ENCODE results near the gene CLCN3.

DNA sequence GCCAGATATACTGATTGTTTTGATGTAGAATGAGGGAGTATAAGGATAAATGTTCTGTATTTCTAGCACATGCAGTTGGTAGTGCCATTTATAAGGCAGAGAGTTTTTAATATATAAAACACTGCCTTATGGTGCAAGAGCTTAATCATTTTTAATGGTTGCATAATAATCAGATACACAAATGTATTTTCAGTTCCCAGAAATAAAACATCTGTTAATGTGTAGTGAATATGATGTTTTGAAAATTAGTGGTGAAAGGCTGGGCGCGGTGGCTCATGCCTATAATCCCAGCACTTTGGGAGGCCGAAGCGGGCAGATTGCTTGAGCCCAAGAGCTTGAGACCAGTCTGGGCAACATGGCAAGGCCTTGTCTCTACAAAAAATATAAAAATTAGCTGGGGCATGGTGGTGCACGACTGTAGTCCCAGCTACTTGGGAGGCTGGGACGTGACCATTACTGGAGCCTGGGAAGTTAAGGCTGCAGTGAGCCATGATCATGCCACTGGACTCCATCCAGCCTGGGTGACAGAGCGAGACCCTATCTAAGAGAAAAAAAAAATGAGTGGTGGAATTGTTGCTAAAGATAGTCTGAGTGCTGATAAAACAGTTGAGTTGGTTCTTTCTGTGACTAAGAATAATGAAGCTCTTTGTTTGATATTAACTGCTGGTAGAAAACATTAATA lies 29.3 kb downstream of the CLCN3 start:
- TF ChIP-seq, protein P1, sequence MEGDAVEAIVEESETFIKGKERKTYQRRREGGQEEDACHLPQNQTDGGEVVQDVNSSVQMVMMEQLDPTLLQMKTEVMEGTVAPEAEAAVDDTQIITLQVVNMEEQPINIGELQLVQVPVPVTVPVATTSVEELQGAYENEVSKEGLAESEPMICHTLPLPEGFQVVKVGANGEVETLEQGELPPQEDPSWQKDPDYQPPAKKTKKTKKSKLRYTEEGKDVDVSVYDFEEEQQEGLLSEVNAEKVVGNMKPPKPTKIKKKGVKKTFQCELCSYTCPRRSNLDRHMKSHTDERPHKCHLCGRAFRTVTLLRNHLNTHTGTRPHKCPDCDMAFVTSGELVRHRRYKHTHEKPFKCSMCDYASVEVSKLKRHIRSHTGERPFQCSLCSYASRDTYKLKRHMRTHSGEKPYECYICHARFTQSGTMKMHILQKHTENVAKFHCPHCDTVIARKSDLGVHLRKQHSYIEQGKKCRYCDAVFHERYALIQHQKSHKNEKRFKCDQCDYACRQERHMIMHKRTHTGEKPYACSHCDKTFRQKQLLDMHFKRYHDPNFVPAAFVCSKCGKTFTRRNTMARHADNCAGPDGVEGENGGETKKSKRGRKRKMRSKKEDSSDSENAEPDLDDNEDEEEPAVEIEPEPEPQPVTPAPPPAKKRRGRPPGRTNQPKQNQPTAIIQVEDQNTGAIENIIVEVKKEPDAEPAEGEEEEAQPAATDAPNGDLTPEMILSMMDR (conservative IDR thresholded peaks at IDR 0.05; ENCODE audit: low read depth, low read length), result no peak
- TF ChIP-seq RCOR1 (IDR thresholded peaks at IDR 0.05; ENCODE audit: insufficient replicate concordance, low read length), result no peak
- TF ChIP-seq POLR2A (IDR thresholded peaks at IDR 0.05; ENCODE audit: low read depth, low read length), result no peak
- TF ChIP-seq RAD21 (IDR thresholded peaks at IDR 0.05; ENCODE audit: low read length), result no peak
- no peak for TF ChIP-seq NFE2L2 (IDR thresholded peaks at IDR 0.05; ENCODE audit: low read depth, low read length)
- TF ChIP-seq SMC3 (IDR thresholded peaks at IDR 0.05; ENCODE audit: low read depth, low read length), result no peak
- no peak for TF ChIP-seq MAZ (IDR thresholded peaks at IDR 0.05; ENCODE audit: borderline replicate concordance, low read depth, low read length)
- TF ChIP-seq, protein P2, sequence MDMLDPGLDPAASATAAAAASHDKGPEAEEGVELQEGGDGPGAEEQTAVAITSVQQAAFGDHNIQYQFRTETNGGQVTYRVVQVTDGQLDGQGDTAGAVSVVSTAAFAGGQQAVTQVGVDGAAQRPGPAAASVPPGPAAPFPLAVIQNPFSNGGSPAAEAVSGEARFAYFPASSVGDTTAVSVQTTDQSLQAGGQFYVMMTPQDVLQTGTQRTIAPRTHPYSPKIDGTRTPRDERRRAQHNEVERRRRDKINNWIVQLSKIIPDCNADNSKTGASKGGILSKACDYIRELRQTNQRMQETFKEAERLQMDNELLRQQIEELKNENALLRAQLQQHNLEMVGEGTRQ (IDR thresholded peaks at IDR 0.05; ENCODE audit: low read depth, low read length), result no peak
- no peak for TF ChIP-seq MAFK (IDR thresholded peaks at IDR 0.05; ENCODE audit: low read depth, low read length)
- no peak for TF ChIP-seq RFX5 (IDR thresholded peaks at IDR 0.05; ENCODE audit: low read depth, low read length)
- TF ChIP-seq CEBPB (IDR thresholded peaks at IDR 0.05; ENCODE audit: low read depth, low read length), result no peak
- TF ChIP-seq CHD1 (IDR thresholded peaks at IDR 0.05; ENCODE audit: low read depth, low read length), result no peak
- TF ChIP-seq FOS (IDR thresholded peaks at IDR 0.05; ENCODE audit: low read depth, low read length), result no peak
- no peak for TF ChIP-seq BHLHE40 (IDR thresholded peaks at IDR 0.05; ENCODE audit: low read depth, low read length)
